ENCODE measurements around the gene SKAP1. TPM values are rescaled to one million over a fixed set of nuclear protein-coding genes. Genes with fewer than 3 reads are reported as not detected.
"Not testable (repeated sequence)": the region's sequence is repeated elsewhere in the genome, so short reads cannot be mapped to it uniquely, and the experiment has no call there.

SKAP1 gene
- total and polyA plus RNA-seq, 11 donors: 0.25 to 5.3 (median 0.38) TPM; not detected in 6

DNA sequence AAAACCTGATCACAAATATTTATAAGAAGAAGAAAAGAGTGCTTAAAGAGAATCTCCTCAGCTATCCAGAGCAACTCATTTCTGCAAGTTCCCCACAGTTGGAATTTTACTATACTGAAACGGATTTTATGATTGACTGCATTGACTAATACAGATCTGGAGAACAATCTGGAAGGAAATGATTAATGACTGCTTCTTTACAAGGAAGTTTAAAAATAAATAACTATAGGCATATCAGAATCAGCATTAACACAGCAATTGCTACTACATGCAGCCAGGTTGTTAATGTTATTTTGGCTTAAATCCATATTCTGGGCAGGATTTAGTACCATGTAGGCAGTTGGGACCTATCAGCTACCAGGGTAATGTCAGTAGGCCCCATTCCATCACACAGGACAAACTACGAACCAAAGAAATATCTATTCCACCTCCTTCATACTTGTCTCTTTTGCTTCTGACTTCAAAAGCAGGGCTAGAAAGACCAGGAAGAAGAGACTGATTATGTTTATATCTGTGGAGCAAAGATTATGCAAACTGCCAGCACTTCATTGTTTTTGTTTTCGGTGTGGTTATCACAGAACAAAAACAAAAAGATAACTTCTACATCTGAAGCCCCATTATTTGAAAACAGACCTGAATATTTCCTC lies 3.9 kb downstream of the SKAP1 start:
- intact Hi-C loops (cut with DNase I): no loop called here
- Histone ChIP-seq H3K9me3 (no peaks in the 10 kb centered on the region), H3K27ac (no peak overlapping the region), H3K4me1 (peaks cover 0 to 5% (median 0%) of the 10 kb centered on the region in 12 donors), H3K36me3 (no peaks in the 10 kb centered on the region), H3K4me3 (no peak overlapping the region), H3K27me3 (peaks cover 17 to 61% (median 37%) of the 10 kb centered on the region in 9 donors)
- TF ChIP-seq POLR2A (IDR thresholded peaks at IDR 0.05): no peak
- TF ChIP-seq, protein P1, sequence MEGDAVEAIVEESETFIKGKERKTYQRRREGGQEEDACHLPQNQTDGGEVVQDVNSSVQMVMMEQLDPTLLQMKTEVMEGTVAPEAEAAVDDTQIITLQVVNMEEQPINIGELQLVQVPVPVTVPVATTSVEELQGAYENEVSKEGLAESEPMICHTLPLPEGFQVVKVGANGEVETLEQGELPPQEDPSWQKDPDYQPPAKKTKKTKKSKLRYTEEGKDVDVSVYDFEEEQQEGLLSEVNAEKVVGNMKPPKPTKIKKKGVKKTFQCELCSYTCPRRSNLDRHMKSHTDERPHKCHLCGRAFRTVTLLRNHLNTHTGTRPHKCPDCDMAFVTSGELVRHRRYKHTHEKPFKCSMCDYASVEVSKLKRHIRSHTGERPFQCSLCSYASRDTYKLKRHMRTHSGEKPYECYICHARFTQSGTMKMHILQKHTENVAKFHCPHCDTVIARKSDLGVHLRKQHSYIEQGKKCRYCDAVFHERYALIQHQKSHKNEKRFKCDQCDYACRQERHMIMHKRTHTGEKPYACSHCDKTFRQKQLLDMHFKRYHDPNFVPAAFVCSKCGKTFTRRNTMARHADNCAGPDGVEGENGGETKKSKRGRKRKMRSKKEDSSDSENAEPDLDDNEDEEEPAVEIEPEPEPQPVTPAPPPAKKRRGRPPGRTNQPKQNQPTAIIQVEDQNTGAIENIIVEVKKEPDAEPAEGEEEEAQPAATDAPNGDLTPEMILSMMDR (IDR thresholded peaks at IDR 0.05): no peak
- 73 to 78% (median 76%) methylated on average over 3 of the region's 3 CpGs for WGBS, 4 donors
- DNase-seq (no peak), ATAC-seq (no peak)

DNA sequence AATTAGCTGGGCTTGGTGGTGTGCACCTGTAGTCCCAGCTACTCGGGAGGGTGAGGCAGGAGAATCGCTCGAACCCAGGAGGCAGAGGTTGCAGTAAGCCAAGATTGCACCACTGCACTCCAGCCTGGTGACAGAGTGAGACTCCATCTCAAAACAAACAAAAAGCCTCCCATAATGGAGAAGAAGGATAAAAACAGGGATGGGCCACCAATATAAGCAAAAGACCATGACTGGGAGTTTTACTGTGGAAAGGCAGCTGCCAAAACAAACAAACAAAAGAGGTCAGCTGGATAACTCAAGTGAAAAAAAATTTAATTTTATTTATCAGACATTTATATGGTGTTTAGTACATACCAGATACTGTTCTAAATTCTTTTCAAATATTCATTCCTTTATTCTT lies 8.0 kb downstream of the SKAP1 start:
- ATAC-seq; H3K9me3 ChIP-seq; intact Hi-C loops (cut with DNase I); DNase-seq; H3K27ac ChIP-seq; H3K4me3 ChIP-seq; H3K4me1 ChIP-seq; H3K36me3 ChIP-seq: not testable (repeated sequence)
- 79 to 91% (median 86%) methylated on average over 3 of the region's 3 CpGs for WGBS, 4 donors
- H3K27me3 ChIP-seq: peaks cover 0 to 47% (median 5%) of the 10 kb centered on the region in 9 donors

DNA sequence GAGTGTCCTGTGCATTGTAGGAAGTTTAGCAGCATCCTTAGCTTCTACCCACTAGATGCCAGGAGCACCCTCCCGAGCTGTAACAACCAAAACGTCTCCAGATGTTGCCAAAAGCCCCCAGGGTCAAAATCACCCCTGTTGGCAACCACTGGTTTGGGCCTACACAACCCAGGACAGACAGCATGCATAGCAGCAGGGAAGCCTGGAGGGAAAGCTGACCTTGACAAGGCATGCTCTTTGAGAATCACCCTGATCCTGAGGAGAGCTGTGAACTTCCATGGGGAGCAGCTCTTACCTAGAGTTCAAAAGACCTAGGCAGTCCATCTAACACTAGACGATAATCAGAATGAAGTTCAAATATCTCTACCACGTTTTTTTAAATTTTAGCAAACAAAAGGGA lies 9.2 kb downstream of the SKAP1 start:
- 64 to 81% (median 74%) methylated on average over 4 of the region's 4 CpGs for WGBS, 4 donors
- TF ChIP-seq, protein P1 (IDR thresholded peaks at IDR 0.05): no peak
- TF ChIP-seq POLR2A (IDR thresholded peaks at IDR 0.05): no peak
- Histone ChIP-seq H3K4me1 (no peaks in the 10 kb centered on the region), H3K4me3 (no peak overlapping the region), H3K9me3 (no peaks in the 10 kb centered on the region), H3K27ac (no peak overlapping the region), H3K36me3 (no peaks in the 10 kb centered on the region), H3K27me3 (peaks cover 0 to 53% (median 6%) of the 10 kb centered on the region in 9 donors)
- intact Hi-C loops (cut with DNase I): no loop called here
- ATAC-seq: no peak
- DNase-seq: no peak

DNA sequence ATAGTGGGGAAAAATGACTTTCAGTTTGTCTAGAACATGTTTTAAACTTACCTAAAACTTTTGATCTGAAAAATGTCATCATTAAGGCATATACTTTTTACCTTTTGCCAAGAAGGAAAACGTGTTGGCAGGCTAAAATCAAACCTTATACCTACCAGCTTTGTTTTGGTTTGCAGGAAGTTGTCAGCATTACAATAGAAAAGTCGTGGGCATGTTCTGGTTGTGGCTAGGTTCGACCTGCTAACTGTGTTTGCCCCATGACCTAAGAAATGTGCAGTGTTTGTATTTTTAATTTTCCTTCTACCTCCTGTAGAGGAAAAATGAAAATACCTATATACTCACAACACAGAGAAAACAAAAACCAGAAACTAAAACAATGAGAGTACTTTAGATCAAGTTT lies 13.0 kb downstream of the SKAP1 start:
- Histone ChIP-seq H3K4me1 (no peaks in the 10 kb centered on the region), H3K27me3 (peaks cover 4 to 75% (median 24%) of the 10 kb centered on the region in 9 donors), H3K4me3 (no peak overlapping the region), H3K27ac (no peak overlapping the region), H3K36me3 (no peaks in the 10 kb centered on the region), H3K9me3 (no peaks in the 10 kb centered on the region)
- TF ChIP-seq, protein P1 (IDR thresholded peaks at IDR 0.05): no peak
- TF ChIP-seq POLR2A (IDR thresholded peaks at IDR 0.05): no peak
- DNase-seq (no peak), ATAC-seq (no peak)
- WGBS, 4 donors: 8 to 17% (median 9%) methylated on average over 3 of the region's 3 CpGs
- intact Hi-C loops (cut with DNase I): no loop called here

Data from heart left ventricle (tissue), 16 donors.